Lung (tissue), 12 donors: ENCODE results near the gene PPP1R7. TPM values are rescaled to one million over a fixed set of nuclear protein-coding genes. Genes with fewer than 3 reads are reported as not detected.
"Not testable (repeated sequence)": the region's sequence is repeated elsewhere in the genome, so short reads cannot be mapped to it uniquely, and the experiment has no call there.

ENCODE experiments used
- ATAC-seq: fragments of 200-7000 bp; cut with Tn5 transposase; one replicate; pipeline ENCODE4 v1.9.1; 2020; ENCODE audit warnings: moderate number of reproducible peaks; ENCODE audit not compliant: insufficient read depth, low FRiP score
- DNase-seq, 3 donors: peaks; one replicate each; pipeline ENCODE4 v3.0.0-alpha.2; 2013 to 2017
- H3K27ac ChIP-seq, 2 donors: one replicate each; pipeline ENCODE4 v1.5.1; 2013; ENCODE audit warnings: mild to moderate bottlenecking in 2 of 2, moderate library complexity in 2 of 2, control low read depth in 1 of 2, inconsistent platforms in 1 of 2, low read depth in 1 of 2, low read length in 1 of 2
- H3K27me3 ChIP-seq, 3 donors: one replicate each; pipeline ENCODE4 v1.5.1; 2013; ENCODE audit warnings: low read length in 2 of 3; ENCODE audit not compliant: control insufficient read depth in 3 of 3, insufficient read depth in 3 of 3
- H3K36me3 ChIP-seq, 4 donors: one replicate each; pipeline ENCODE4 v1.5.1; 2013; ENCODE audit warnings: low read length in 4 of 4, mild to moderate bottlenecking in 1 of 4, moderate library complexity in 1 of 4; ENCODE audit not compliant: control insufficient read depth in 4 of 4, insufficient read depth in 4 of 4
- H3K4me1 ChIP-seq, 5 donors: one replicate each; pipeline ENCODE4 v1.5.1; 2013; ENCODE audit warnings: low read length in 5 of 5, mild to moderate bottlenecking in 2 of 5, moderate library complexity in 1 of 5; ENCODE audit not compliant: control insufficient read depth in 5 of 5, insufficient read depth in 5 of 5
- H3K4me3 ChIP-seq: one replicate; pipeline ENCODE4 v1.5.1; 2013; ENCODE audit warnings: mild to moderate bottlenecking, control low read depth, moderate library complexity
- H3K9ac ChIP-seq, 2 donors: one replicate each; pipeline ENCODE4 v1.5.1; 2013; ENCODE audit warnings: low read length in 2 of 2, control low read depth in 1 of 2; ENCODE audit not compliant: insufficient read depth in 1 of 2
- H3K9me3 ChIP-seq, 4 donors: one replicate each; pipeline ENCODE4 v1.5.1; 2013; ENCODE audit warnings: low read length in 3 of 4, mild to moderate bottlenecking in 1 of 4, moderate library complexity in 1 of 4; ENCODE audit not compliant: control insufficient read depth in 4 of 4, insufficient read depth in 3 of 4
- CTCF ChIP-seq: IDR thresholded peaks from 2 replicates; pipeline ENCODE4 v1.5.1; 2012; ENCODE audit warnings: mild to moderate bottlenecking; ENCODE audit errors: control extremely low read depth, extremely low read depth
- WGBS, 2 donors: extraction: QIAGEN DNeasy Blood & Tissue Kit; methylation state at CpG; one replicate each; pipeline ENCODE4 v1.1.7; 2013; 5-methylcytosine and 5-hydroxymethylcytosine counted together
- polyA plus RNA-seq, 2 donors: library from polyadenylated mRNA; stranded (reverse); fragments of 200-250 nt; gene quantifications; one replicate each; pipeline ENCODE4 v1.2.1, GENCODE V29; 2013
- total RNA-seq, 2 donors: library from RNA; depleted of rRNA in 1 of 2; stranded (reverse); fragments of >200 nt in 1 of 2; gene quantifications; one replicate each; pipeline ENCODE4 v1.2.1, GENCODE V29; 2014 to 2021
- donor health status: control.
- donor health status: control.
- donor health status: Bipolar disorder and iron deficiency.
- donor health status: healthy.
- donor health status: DM: yes; HTN: yes; CAD: no.

PPP1R7 gene
- total and polyA plus RNA-seq, 4 donors: 54.6 to 78.1 (median 65.9) TPM

- Histone ChIP-seq H3K9me3 (no peaks in the 10 kb centered on the region), H3K27me3 (no peaks in the 10 kb centered on the region), H3K9ac (no peak overlapping the region), H3K4me3 (no peak overlapping the region), H3K27ac (no peak overlapping the region), H3K36me3 (no peaks in the 10 kb centered on the region), H3K4me1 (peaks cover 0 to 7% (median 0%) of the 10 kb centered on the region in 5 donors)
- WGBS, 2 donors: 70 to 90% methylated on average over 14 of the region's 14 CpGs
- no peak for ATAC-seq
- no peak for TF ChIP-seq CTCF
- DNase-seq: no peak
Measured at GRCh38 chr2:241191081-241191480, 40.8 kb downstream of the PPP1R7 start.

- 85 to 88% methylated on average over 8 of the region's 8 CpGs for WGBS, 2 donors
- DNase-seq: no peak
- H3K4me3 ChIP-seq: no peak overlapping the region
- no peak overlapping the region for H3K27ac ChIP-seq
- peaks cover 0 to 3% (median 0%) of the 10 kb centered on the region in 5 donors for H3K4me1 ChIP-seq
- H3K9me3 ChIP-seq: no peaks in the 10 kb centered on the region
- no peak for ATAC-seq
- H3K9ac ChIP-seq: no peak overlapping the region
- H3K27me3 ChIP-seq: no peaks in the 10 kb centered on the region
- no peaks in the 10 kb centered on the region for H3K36me3 ChIP-seq
- no peak for TF ChIP-seq CTCF
Measured at GRCh38 chr2:241193271-241193670, 43.0 kb downstream of the PPP1R7 start.

GRCh38 chr2:241194811-241195210 lies 44.5 kb downstream of the PPP1R7 start:
- no peak overlapping the region for H3K4me3 ChIP-seq
- H3K9ac ChIP-seq: no peak overlapping the region
- no peak for ATAC-seq
- H3K9me3 ChIP-seq: no peaks in the 10 kb centered on the region
- 81 to 82% methylated on average over 9 of the region's 9 CpGs for WGBS, 2 donors
- H3K36me3 ChIP-seq: no peaks in the 10 kb centered on the region
- no peak overlapping the region for H3K27ac ChIP-seq
- H3K27me3 ChIP-seq: no peaks in the 10 kb centered on the region
- no peak for TF ChIP-seq CTCF
- H3K4me1 ChIP-seq: no peaks in the 10 kb centered on the region
- no peak for DNase-seq

GRCh38 chr2:241195506-241196130 lies 45.4 kb downstream of the PPP1R7 start:
- 84 to 92% methylated on average over 18 of the region's 18 CpGs for WGBS, 2 donors
- Histone ChIP-seq H3K36me3 (no peaks in the 10 kb centered on the region), H3K9me3 (no peaks in the 10 kb centered on the region), H3K4me3 (no peak overlapping the region), H3K27me3 (no peaks in the 10 kb centered on the region), H3K27ac (no peak overlapping the region), H3K4me1 (no peaks in the 10 kb centered on the region), H3K9ac (no peak overlapping the region)
- no peak for TF ChIP-seq CTCF
- ATAC-seq (no peak), DNase-seq (no peak)

- H3K4me3 ChIP-seq, H3K36me3 ChIP-seq, DNase-seq, ATAC-seq, H3K9me3 ChIP-seq, H3K27ac ChIP-seq, H3K4me1 ChIP-seq, H3K9ac ChIP-seq, H3K27me3 ChIP-seq: not testable (repeated sequence)
- 94 to 96% methylated on average over 14 of the region's 14 CpGs for WGBS, 2 donors
Measured at GRCh38 chr2:241197246-241197645, 47.0 kb downstream of the PPP1R7 start.
